Activated effector memory CD4-positive, alpha-beta T cell treated with anti-CD3 and anti-CD28 coated beads, Interleukin-2, amount 50 U/mL, for 16 hours (primary cell): ENCODE measurements around the gene GM2A.
"Not testable (repeated sequence)": the region's sequence is repeated elsewhere in the genome, so short reads cannot be mapped to it uniquely, and the experiment has no call there.

Experiments used
- DNase-seq: peaks from one replicate; pipeline ENCODE4 v3.0.0-alpha.2; 2020

The GM2A gene

DNA sequence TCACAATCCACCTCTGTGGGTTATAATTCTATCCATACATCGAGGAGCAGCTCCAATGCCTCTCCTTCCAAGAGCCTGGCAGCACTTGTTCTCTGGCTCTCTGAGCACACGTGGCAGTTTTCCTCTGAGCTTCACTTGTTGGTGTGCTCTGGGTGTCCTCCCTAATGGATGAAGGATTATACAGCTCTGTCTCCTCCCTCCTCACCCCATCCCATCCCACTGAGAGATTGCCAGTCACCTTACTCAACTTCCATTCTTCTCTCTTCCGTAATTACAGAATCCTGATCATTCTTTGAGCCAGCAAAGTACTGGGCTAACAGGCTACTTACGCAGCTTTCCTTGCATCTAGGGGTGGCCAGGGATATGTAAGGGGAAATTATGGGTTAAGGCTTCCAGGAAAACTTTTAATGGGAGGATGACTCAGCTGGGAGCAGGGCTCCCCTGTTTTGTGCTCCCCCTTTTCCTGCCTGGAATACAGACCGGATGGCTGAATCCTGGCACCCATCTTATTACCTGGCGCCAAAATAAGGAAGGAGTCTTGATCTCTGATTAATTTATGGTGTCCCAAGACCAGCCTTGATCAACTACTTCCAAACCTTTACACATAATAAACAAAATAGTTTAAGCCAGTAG, 22.8 kb upstream of the GM2A start:
- DNase-seq: no peak

- DNase-seq: no peak
Measured at GRCh38 chr5:151231359-151231758, 21.6 kb upstream of the GM2A start.

- no peak for DNase-seq
Measured at GRCh38 chr5:151233616-151234085, 19.3 kb upstream of the GM2A start.

DNA sequence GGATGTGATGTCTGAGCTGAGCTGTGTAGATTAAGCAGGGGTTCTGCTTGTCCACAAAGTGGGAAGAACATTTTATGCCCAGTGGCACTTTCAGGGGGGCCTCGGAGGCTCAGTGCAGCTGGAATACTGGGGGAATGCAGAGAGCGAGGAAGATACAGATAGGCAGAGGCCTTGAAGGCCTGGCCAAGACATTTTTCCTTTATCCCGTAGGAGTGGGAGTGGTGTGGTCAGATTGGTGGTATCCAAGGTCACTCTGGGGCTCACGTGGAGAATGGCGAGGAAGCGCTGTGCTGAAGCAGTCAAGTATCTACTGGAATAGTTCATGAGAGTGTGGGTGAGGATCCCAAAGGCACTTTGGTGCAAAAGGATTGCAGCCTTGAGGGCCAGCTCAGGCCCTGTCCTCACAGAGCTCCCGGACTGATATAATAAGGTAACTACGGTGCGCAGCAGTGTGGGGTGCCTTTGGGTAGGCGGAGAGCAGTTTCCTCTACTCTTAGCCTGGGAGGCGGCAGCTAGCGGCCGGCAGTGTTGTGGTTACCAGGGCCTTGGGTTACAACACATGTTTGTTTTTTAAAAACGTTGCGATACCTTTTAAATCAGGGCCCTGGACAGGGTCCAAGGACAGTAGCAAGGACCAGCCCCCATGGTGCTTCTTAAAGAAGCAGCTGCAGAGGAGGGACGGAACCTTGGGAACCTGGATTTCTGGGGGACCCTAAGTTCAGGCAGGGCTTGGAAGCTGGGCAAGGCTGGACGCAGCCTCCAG, 18.3 kb upstream of the GM2A start:
- DNase-seq: peak; percentile 68

DNA sequence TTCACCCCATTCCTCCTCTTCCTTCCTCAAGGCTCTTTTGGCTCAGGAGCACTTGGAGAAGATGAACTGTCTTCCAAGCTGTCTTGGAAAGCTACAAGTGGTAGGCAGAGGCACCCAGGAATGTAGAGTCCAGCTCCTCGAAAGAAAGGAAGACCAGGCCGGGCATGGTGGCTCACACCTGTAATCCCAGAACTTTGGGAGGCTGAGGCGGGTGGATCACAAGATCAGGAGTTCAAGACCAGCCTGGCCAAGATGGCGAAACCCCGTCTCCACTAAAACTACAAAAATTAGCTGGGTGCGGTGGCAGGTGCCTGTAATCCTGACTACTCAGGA, 17.8 kb upstream of the GM2A start:
- DNase-seq: not testable (repeated sequence)

DNA sequence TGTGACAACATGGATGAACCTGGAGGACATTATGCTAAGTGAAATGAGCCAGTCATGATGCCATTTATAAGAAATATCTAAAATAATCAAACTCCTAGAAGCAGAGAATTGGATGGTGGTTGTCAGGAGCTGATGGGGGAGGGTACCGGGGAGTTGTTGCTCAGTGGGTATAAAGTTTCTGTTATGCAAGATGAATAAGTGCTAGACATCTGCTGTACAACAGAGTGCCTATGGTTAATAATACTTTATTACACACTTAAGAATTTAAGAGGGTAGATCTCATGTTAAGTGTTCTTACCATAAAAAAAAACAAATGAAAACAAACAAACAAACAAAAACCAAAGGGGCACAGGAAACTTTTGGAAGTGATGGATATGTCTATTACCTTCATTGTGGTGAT, 16.1 kb upstream of the GM2A start:
- no peak for DNase-seq

DNA sequence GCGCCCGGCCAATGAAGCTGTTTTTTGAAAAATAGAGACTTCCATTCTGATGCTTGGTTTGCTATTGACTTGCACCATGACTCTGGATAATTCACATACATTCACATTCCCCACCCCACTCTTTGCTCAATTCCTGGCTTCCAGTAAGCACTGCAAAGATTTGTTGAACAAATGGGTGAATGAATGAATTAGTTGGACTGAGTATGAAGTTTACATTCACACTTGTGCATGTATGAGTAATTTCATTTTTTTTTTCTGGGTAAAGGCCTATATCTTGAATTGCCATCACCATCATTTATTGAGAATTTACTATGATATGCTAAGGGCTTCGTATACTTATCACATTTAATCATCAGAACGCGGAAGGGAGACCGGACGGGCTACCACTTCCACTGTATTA, 15.3 kb upstream of the GM2A start:
- DNase-seq: no peak

GRCh38 chr5:151238303-151238741, 14.7 kb upstream of the GM2A start:
- no peak for DNase-seq

DNA sequence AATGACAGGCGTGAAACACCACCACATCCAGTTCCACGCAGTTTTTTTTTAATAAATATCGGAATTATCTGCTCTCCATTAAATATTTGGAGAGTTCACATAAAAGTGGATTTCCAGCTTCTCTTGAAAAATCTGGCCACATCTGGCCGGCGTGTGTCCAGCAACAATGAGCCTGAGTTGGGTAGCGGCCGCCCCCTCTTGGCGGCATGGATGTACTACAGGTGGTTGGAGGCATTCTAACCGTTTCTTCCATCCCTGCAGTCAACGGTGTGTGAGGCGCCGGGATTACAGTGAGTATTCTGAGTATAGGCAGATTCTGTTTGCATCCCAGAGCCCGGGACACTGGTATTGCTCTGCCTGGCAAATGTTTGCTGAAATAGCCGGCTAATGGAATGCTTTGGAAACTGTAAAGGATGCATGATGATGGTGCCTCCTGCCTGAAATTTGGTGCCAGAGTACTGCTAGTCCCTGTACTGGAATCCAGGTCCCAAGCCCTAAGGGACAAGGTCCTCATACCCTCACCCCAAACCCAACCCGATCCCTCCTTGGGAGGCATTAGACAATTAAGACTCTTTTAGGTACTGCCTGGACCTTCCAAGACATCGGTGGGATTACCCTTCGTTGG, 13.6 kb upstream of the GM2A start:
- DNase-seq: peak; percentile 85

- DNase-seq: not testable (repeated sequence)
Measured at GRCh38 chr5:151240268-151240835, 12.6 kb upstream of the GM2A start.

DNA sequence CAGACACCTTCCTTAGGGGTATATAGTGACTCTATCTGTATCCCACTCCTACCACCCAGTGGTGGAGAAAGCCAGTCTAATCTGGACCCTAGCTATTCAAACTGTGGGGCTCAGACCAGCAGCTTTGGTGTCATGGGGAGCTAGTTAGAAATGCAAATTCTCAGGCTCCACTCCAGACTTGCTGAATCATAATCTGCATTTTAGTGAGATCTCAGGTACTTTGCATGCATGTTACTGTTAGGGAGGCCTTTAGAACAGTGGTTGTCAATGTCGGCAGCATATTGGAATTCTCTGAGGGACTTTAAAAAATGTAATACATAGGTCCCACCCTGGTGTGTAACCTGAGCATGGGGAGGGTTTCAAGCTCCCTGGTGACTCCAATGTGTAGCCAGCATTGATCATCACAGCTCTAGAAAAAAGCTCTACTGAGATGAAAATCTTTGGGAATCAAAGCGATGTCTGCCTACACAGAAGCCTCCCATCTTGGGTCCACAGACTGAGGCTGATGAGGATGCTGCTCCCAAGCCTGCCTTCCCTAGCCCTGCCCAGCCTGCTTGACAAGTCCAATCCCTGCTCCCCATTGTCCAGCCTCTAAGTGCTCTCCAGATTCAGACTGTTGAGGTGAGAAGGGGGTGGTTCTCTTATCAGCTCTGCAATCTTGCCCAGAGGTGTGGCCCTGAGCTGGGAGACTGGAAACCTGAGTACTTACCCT, 11.9 kb upstream of the GM2A start:
- no peak for DNase-seq

DNA sequence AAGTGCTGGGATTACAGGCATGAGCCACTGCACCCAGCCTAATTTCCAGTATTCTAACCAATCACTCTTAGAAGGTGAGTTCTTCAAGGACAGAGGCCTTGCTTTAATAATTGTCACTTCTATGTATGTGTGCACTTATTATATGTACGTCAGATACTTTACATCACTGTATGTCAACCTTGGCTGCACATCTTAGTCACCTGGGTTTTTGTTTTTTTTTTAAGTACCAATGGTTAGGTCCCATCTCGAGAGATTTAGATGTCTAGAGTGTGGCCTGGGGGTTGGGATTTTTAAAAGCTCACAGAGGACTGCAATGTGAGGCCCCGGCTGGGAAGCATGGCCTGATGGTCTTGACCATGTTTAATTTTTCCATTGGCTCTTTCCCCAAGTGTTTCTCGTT, 9.9 kb upstream of the GM2A start:
- DNase-seq: no peak

DNA sequence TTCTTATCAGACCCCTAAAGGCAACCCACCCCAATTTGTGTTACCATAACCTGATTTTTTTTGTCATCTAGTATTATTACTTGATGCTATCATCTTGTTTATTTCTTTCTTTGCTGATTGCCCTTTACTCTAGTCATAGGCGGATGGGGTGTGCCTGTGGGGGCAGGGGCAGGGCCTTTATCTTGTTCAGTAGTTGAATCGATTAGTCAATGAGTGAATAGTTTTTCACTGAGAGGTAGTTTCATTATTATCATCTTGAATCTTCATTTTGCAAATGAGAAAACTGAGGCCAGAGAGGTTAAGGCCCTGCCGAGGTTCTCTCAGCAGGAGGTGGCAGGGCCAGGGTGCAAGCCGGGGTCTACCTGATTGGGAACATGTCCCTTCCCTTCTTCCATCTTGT, 9.4 kb upstream of the GM2A start:
- peak; percentile 67 for DNase-seq

GRCh38 chr5:151244206-151244605, 8.8 kb upstream of the GM2A start:
- DNase-seq: no peak

GRCh38 chr5:151245680-151246219, 7.2 kb upstream of the GM2A start:
- DNase-seq: no peak

- no peak for DNase-seq
Measured at GRCh38 chr5:151248651-151249050, 4.3 kb upstream of the GM2A start.

GRCh38 chr5:151249281-151249680, 3.7 kb upstream of the GM2A start:
- DNase-seq: no peak

- DNase-seq: no peak
Measured at GRCh38 chr5:151250346-151251000, 2.5 kb upstream of the GM2A start.

DNA sequence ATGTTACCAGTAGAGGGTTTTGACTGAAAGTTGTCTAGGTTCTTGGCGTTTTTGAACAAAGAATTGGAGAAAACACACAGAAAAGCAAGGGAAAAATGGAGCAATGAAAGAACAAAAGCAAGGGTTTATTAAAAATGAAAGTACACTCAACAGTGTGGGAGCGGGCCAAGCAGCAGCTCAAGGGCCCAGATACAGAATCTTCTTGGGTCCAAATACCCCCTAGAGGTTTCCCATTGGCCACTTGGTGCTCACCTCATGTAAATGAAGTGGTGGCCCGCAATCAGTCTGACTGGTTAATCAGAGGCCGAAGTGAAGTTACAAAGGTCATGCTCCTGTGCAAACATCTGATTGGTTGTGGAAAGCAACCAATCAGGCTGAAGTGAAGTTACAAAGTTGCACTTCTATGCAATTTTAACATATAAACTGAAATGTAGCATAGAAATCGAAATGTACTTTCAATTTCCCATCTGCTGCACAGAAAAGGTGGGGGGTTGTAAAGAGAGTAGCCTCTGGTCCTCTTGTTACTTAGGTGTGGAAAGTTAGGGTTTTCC, 1.9 kb upstream of the GM2A start:
- peak; percentile 68 for DNase-seq

DNA sequence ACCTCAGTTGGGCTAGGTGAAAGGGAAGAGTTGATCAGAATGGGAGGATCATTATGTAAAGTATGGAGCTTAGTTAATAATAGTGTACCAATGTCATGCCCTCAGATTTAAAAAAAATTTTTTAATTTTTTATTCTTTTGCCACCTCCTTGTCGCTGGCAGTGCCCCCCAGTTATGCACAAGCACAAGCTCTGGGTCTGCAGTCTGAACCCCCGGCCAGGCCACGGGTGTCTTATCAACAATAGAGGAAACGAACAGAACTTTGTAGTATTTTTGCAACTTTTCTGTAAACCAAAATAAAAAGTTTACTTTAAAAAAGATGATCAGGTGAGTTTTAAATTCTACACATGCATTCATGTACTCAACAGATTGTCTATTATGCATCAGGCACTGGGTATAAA, 1.4 kb upstream of the GM2A start:
- DNase-seq: no peak

DNA sequence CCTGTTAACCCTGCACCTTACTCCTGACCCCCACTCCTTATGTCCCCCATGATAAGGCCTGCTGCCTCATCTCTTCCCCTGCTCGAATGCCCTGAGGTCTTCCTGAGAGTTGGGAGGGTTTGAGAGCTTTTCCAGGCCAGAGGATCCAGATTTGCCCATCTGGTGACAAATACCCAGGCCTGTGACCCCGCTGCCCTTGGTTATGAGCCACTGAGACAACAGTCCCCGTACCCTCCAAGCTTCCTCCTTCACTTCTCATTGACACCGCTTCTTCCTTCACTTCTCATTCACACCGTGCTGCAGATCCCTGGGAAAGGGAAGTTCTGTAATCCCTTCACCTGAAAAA, 593 bp downstream of the GM2A start:
- DNase-seq: no peak

- no peak for DNase-seq
Measured at GRCh38 chr5:151254556-151254955, 1.6 kb downstream of the GM2A start.
